ENCODE data around the gene CD33.

DNA sequence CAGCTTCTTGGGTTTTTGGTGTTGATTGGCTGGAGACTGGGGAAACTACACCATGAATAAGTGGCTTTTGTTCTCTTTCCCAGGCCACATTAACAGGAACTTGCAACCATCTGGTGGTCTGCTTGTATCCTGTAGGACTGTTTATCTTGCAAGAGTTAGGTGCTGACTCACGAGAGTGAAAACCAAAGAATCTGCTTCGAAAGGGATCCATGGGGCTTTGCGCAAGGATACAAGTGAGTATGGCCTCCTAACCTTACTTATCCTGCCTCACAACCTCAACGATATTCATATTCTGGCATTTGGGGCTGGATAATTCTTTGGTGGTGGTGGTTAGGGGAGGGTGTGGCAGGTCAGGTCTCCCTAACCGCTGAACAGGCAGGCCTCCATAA lies 21.3 kb downstream of the CD33 start:
- TF ChIP-seq YY1 (IDR thresholded peaks at IDR 0.05; ENCODE audit: insufficient read depth, insufficient read length) (no peak), SUZ12 (IDR thresholded peaks at IDR 0.05; ENCODE audit: extremely low read depth, insufficient read depth, insufficient read length) (no peak)

All from NT2/D1 (cell line).